Measurements from ENCODE around the gene TCAP. TPM values are rescaled to one million over a fixed set of nuclear protein-coding genes. Genes with fewer than 3 reads are reported as not detected.

Gene TCAP
- total RNA-seq, 1 donor from 2014 or later = 5.3 TPM

DNA sequence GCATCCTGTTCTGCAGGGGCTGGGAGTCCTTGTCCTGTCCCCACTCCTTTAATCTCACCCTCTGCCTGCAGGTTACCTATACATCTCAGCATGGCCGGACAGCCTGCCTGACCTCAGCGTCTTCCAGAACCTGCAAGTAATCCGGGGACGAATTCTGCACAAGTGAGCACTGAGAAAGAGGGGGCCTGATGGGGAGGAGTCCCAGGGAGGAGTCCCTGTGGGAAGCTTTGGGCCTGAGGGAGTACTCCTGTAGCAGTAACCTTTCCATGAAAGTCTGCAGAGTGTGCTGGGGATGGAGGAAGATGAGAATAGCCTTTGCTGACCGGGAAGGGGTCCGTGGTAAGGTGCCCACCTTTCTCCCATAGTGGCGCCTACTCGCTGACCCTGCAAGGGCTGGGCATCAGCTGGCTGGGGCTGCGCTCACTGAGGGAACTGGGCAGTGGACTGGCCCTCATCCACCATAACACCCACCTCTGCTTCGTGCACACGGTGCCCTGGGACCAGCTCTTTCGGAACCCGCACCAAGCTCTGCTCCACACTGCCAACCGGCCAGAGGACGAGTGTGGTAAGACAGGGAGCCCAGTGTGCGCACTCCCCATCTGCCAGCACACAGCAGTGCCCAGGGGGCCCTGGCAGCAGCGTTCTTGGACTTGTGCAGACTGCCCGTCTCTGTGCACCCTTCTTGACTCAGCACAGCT, 50.4 kb downstream of the TCAP start:
- peaks cover 61% of the 10 kb centered on the region for H3K36me3 ChIP-seq
- TF ChIP-seq, protein P1, sequence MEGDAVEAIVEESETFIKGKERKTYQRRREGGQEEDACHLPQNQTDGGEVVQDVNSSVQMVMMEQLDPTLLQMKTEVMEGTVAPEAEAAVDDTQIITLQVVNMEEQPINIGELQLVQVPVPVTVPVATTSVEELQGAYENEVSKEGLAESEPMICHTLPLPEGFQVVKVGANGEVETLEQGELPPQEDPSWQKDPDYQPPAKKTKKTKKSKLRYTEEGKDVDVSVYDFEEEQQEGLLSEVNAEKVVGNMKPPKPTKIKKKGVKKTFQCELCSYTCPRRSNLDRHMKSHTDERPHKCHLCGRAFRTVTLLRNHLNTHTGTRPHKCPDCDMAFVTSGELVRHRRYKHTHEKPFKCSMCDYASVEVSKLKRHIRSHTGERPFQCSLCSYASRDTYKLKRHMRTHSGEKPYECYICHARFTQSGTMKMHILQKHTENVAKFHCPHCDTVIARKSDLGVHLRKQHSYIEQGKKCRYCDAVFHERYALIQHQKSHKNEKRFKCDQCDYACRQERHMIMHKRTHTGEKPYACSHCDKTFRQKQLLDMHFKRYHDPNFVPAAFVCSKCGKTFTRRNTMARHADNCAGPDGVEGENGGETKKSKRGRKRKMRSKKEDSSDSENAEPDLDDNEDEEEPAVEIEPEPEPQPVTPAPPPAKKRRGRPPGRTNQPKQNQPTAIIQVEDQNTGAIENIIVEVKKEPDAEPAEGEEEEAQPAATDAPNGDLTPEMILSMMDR (IDR thresholded peaks at IDR 0.05) = no peak
- no peaks in the 10 kb centered on the region for H3K4me1 ChIP-seq
- ATAC-seq = no peak
- intact Hi-C loops (cut with DNase I) = no loop called here
- DNase-seq = no peak
- H3K27me3 ChIP-seq = no peaks in the 10 kb centered on the region
- H3K9me3 ChIP-seq = no peaks in the 10 kb centered on the region
- no peak overlapping the region for H3K4me3 ChIP-seq
- no peak overlapping the region for H3K27ac ChIP-seq

Other genes with a start within 250 kb of the TCAP start
- 37.2 TPM for gene MED1, start 214.1 kb upstream of the TCAP start, total RNA-seq
- 53.6 TPM for gene CDK12, start 203.9 kb upstream of the TCAP start, total RNA-seq
- not detected for gene NEUROD2, start 57.4 kb upstream of the TCAP start, total RNA-seq
- gene PPP1R1B, start 38.4 kb upstream of the TCAP start, total RNA-seq = 25.1 TPM
- 78.2 TPM for gene STARD3, start 28.2 kb upstream of the TCAP start, total RNA-seq
- 4.3 TPM for gene PNMT, start 3.1 kb downstream of the TCAP start, total RNA-seq
- gene PGAP3, start 22.7 kb downstream of the TCAP start, total RNA-seq = 24.5 TPM
- gene ERBB2, start 34.7 kb downstream of the TCAP start, total RNA-seq = 97.5 TPM
- 48.5 TPM for gene MIEN1, start 65.2 kb downstream of the TCAP start, total RNA-seq
- gene GRB7, start 72.6 kb downstream of the TCAP start, total RNA-seq = 25.0 TPM
- 8.2 TPM for gene IKZF3, start 199.0 kb downstream of the TCAP start, total RNA-seq
- gene ZPBP2, start 202.9 kb downstream of the TCAP start, total RNA-seq = not detected

Measured in upper lobe of right lung (tissue), 1 donor.